Naive thymus-derived CD4-positive, alpha-beta T cell (primary cell): ENCODE data around the gene DUSP9. TPM values are rescaled to one million over a fixed set of nuclear protein-coding genes. Genes with fewer than 3 reads are reported as not detected.
A peak's percentile ranks its signal among the peaks of the same experiment; 100 is the strongest.
"Not testable (repeated sequence)": the region's sequence is repeated elsewhere in the genome, so short reads cannot be mapped to it uniquely, and the experiment has no call there.

Experiments
- ATAC-seq: fragments of 150-1000 bp; cut with Tn5 transposase; 2 replicates; pipeline ENCODE4 v1.10.0; 2021; ENCODE audit warnings: mild to moderate bottlenecking, moderate library complexity
- CTCF ChIA-PET: fragments of 350-600 bp; sonication (Branson Sonifier 250); formaldehyde crosslinking; loops from one replicate; lab custom pipeline; 2021; ENCODE audit warnings: antibody characterized with exemption; lab: Charles Lee
- POLR2A ChIA-PET: fragments of 350-600 bp; sonication (Branson Sonifier 250); formaldehyde crosslinking; loops from one replicate; lab custom pipeline; 2021; ENCODE audit warnings: antibody characterized with exemption, inconsistent platforms; lab: Charles Lee
- DNase-seq, 9 donors: peaks; one replicate each; pipeline versions ENCODE4 v3.0.0 to v3.0.0-alpha.2; 2020 to 2022; ENCODE audit warnings: mixed read lengths in 1 of 9
- H3K27ac ChIP-seq: one replicate; pipeline ENCODE4 v1.7.0; 2013; ENCODE audit warnings: mild to moderate bottlenecking, low read depth, low read length, moderate library complexity
- H3K27me3 ChIP-seq, 2 donors: one replicate each; pipeline ENCODE4 v1.7.0; 2013; ENCODE audit warnings: low read length in 2 of 2, mild to moderate bottlenecking in 2 of 2, moderate library complexity in 2 of 2; ENCODE audit not compliant: control insufficient read depth in 2 of 2, insufficient read depth in 2 of 2
- H3K36me3 ChIP-seq, 3 experiments: 1 replicate in 2 of 3; 2 replicates in 1 of 3; pipeline ENCODE4 v1.7.0; 2013; ENCODE audit warnings: low read length in 3 of 3, mild to moderate bottlenecking in 3 of 3, moderate library complexity in 1 of 3; ENCODE audit not compliant: insufficient read depth in 3 of 3, control insufficient read depth in 2 of 3
- H3K4me1 ChIP-seq, 2 donors: one replicate each; pipeline ENCODE4 v1.7.0; 2013; ENCODE audit warnings: low read length in 2 of 2, mild to moderate bottlenecking in 2 of 2, moderate library complexity in 1 of 2; ENCODE audit not compliant: control insufficient read depth in 2 of 2, insufficient read depth in 2 of 2
- H3K4me3 ChIP-seq: 2 replicates; pipeline ENCODE4 v1.7.0; 2013; ENCODE audit warnings: mild to moderate bottlenecking, low read length
- H3K9me3 ChIP-seq, 3 experiments: 1 replicate in 2 of 3; 2 replicates in 1 of 3; pipeline ENCODE4 v1.7.0; 2013; ENCODE audit warnings: low read length in 3 of 3; ENCODE audit not compliant: control insufficient read depth in 2 of 3
- H3K27ac Mint-ChIP-seq, 9 donors: one replicate each; pipeline ENCODE4 v1.8.0; 2020 to 2022; ENCODE audit warnings: mixed read lengths in 9 of 9, mild to moderate bottlenecking in 8 of 9, moderate library complexity in 5 of 9, inconsistent platforms in 2 of 9
- H3K27me3 Mint-ChIP-seq, 5 donors: one replicate each; pipeline ENCODE4 v1.8.0; 2021 to 2022; ENCODE audit warnings: mixed read lengths in 5 of 5, mild to moderate bottlenecking in 1 of 5
- H3K36me3 Mint-ChIP-seq, 5 donors: one replicate each; pipeline ENCODE4 v1.8.0; 2020 to 2022; ENCODE audit warnings: mixed read lengths in 5 of 5, mild to moderate bottlenecking in 3 of 5, inconsistent platforms in 1 of 5
- H3K4me1 Mint-ChIP-seq, 7 donors: one replicate each; pipeline ENCODE4 v1.8.0; 2020 to 2022; ENCODE audit warnings: mixed read lengths in 7 of 7, mild to moderate bottlenecking in 3 of 7, inconsistent platforms in 1 of 7
- H3K4me3 Mint-ChIP-seq, 10 donors: one replicate each; pipeline ENCODE4 v1.8.0; 2020 to 2022; ENCODE audit warnings: mild to moderate bottlenecking in 10 of 10, mixed read lengths in 10 of 10, moderate library complexity in 6 of 10, inconsistent platforms in 2 of 10
- H3K9me3 Mint-ChIP-seq, 11 donors: one replicate each; pipeline ENCODE4 v1.8.0; 2020 to 2022; ENCODE audit warnings: mixed read lengths in 11 of 11, mild to moderate bottlenecking in 4 of 11, inconsistent platforms in 1 of 11, moderate library complexity in 1 of 11
- intact Hi-C, 2 donors: fragments of 100-400 bp; cut with micrococcal nuclease; formaldehyde crosslinking; loops; one replicate each; pipeline ENCODE4 v1.15.1; 2023
- polyA plus RNA-seq, 2 donors: library from polyadenylated mRNA; unstranded; fragments of 300-500 nt; fragmentation: Illumina TruSeq; gene quantifications; one replicate each; pipeline ENCODE4 v1.2.3, GENCODE V29; 2021
- total RNA-seq, 6 experiments: library from RNA in 5 of 6; stranded (reverse) in 5 of 6; gene quantifications; 1 replicate in 5 of 6; 2 replicates in 1 of 6; pipeline ENCODE4 v1.2.3 and lab custom pipeline; 2021 to 2026

DUSP9 gene
- total and polyA plus RNA-seq, 7 experiments from 2014 or later: not detected

GRCh38 chrX:153696100-153696499 lies 49.1 kb downstream of the DUSP9 start:
- CTCF ChIA-PET: no interaction called here
- no peaks in the 10 kb centered on the region for H3K4me1 ChIP-seq
- H3K27ac Mint-ChIP-seq: peak overlapping the region in 1 of 9 donors; percentile 12

DNA sequence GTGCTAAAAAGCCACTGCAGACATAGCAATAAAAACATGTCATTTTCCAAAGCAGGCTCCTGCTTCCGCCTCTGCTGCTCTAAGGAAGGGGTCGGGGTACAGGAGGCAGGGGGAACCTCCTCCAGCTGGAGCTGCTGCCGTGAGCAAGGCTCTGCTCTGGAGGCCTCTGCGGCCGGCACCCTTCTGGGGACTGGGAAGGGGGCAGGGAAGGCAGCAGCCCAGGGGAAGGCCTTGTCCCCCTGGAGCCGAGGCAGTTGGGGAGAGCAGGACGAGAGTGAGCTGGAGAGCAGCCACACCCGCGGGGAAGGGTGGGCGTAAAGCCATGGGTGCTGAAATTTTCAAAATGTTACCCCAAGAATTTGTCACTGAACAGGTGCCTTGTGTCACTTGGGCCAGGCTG lies 49.5 kb downstream of the DUSP9 start:
- DNase-seq, H3K4me1 Mint-ChIP-seq, H3K27me3 ChIP-seq, H3K27ac Mint-ChIP-seq, intact Hi-C loops, H3K4me3 Mint-ChIP-seq, POLR2A ChIA-PET, CTCF ChIA-PET, H3K4me1 ChIP-seq, H3K27ac ChIP-seq, H3K36me3 Mint-ChIP-seq, ATAC-seq, H3K9me3 ChIP-seq, H3K27me3 Mint-ChIP-seq, H3K9me3 Mint-ChIP-seq, H3K4me3 ChIP-seq: not testable (repeated sequence)
- H3K36me3 ChIP-seq: peaks cover 0 to 29% (median 0%) of the 10 kb centered on the region in 3 experiments

More at GRCh38 chrX:153696100-153696499, 49.1 kb downstream of the DUSP9 start:
- intact Hi-C loops: no loop called here
- Histone ChIP-seq H3K4me3 (no peak overlapping the region), H3K27ac (no peak overlapping the region), H3K36me3 (peaks cover 0 to 24% (median 0%) of the 10 kb centered on the region in 3 experiments), H3K9me3 (no peaks in the 10 kb centered on the region), H3K27me3 (no peaks in the 10 kb centered on the region)
- H3K9me3 Mint-ChIP-seq: peaks cover 0 to 3% (median 0%) of the 10 kb centered on the region in 11 donors
- H3K4me3 Mint-ChIP-seq: no peak overlapping the region
- DNase-seq (no peak), ATAC-seq (no peak)
- H3K4me1 Mint-ChIP-seq: peaks cover 0 to 3% (median 0%) of the 10 kb centered on the region in 7 donors
- peaks cover 0 to 8% (median 0%) of the 10 kb centered on the region in 5 donors for H3K36me3 Mint-ChIP-seq
- POLR2A ChIA-PET: no interaction called here
- H3K27me3 Mint-ChIP-seq: no peaks in the 10 kb centered on the region

GRCh38 chrX:153696986-153697722 lies 50.2 kb downstream of the DUSP9 start:
- H3K9me3 ChIP-seq, H3K9me3 Mint-ChIP-seq, H3K27ac ChIP-seq, ATAC-seq, H3K27ac Mint-ChIP-seq, intact Hi-C loops, H3K4me1 Mint-ChIP-seq, H3K4me1 ChIP-seq, DNase-seq, H3K27me3 Mint-ChIP-seq, H3K27me3 ChIP-seq, H3K4me3 ChIP-seq, H3K36me3 Mint-ChIP-seq, POLR2A ChIA-PET, CTCF ChIA-PET: not testable (repeated sequence)
- H3K4me3 Mint-ChIP-seq: peak overlapping the region in 1 of 10 donors; percentile 14
- peaks cover 0 to 35% (median 0%) of the 10 kb centered on the region in 3 experiments for H3K36me3 ChIP-seq

DNA sequence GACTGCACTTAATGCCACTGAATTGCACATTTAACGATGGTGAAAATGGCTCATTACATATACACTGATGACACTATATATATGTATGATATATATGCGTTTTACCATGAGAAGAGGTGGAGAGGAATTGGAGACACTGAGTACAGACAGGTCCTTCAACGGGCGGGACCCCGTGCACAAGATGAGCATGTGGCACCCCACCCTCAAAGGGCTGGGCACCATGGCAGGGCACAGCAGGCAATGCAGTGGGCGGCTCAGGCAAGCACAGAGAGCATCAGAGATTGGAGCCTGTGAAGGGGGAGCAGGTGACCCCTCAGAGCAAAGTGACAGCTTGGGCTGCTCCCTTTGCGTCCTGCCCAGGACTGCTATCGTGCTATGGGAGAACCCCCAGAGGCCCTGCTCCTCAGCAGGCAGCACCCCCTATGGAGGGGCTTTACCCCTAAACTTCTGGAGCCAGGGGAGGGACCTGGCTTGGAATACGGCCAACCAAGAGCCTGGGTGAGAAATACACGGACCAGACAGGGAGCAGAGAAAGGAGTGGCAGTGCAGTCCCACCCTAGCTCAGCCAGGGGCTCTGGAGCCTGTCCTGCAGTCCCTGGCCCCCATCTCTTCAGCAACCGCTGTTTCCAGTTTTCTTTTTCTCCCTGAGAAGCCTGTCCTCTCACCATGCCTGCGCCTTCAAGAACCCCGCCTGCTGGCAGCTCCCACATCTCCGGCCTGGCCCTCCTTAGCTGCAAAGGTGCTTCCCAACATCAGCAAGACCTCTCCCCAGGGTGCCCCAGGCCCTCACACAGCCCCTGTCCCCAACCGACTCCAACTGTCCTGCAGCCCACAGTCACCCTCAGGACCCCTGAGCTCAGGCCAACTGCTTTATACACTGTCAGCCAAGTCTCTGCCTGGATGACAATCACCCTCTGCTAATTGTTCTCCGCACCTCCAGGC lies 51.2 kb downstream of the DUSP9 start:
- Histone ChIP-seq H3K4me1 (no peaks in the 10 kb centered on the region), H3K4me3 (no peak overlapping the region), H3K9me3 (no peaks in the 10 kb centered on the region), H3K27ac (no peak overlapping the region), H3K27me3 (no peaks in the 10 kb centered on the region), H3K36me3 (peaks cover 0 to 45% (median 0%) of the 10 kb centered on the region in 3 experiments)
- Mint-ChIP-seq H3K36me3 (peaks cover 0 to 8% (median 0%) of the 10 kb centered on the region in 5 donors), H3K27ac (peak overlapping the region in 3 of 9 donors; percentile 17 to 76 (median 36)), H3K4me3 (no peak overlapping the region), H3K9me3 (peaks cover 0 to 3% (median 0%) of the 10 kb centered on the region in 11 donors), H3K4me1 (peaks cover 0 to 1% (median 0%) of the 10 kb centered on the region in 7 donors), H3K27me3 (no peaks in the 10 kb centered on the region)
- ChIA-PET CTCF (no interaction called here), POLR2A (no interaction called here)
- intact Hi-C loops: no loop called here
- DNase-seq (no peak), ATAC-seq (no peak)

- H3K27ac ChIP-seq, CTCF ChIA-PET, H3K4me3 Mint-ChIP-seq, H3K9me3 ChIP-seq, H3K9me3 Mint-ChIP-seq, H3K27me3 Mint-ChIP-seq, H3K4me1 ChIP-seq, ATAC-seq, H3K27me3 ChIP-seq, H3K36me3 Mint-ChIP-seq, intact Hi-C loops, H3K4me3 ChIP-seq, H3K4me1 Mint-ChIP-seq, H3K27ac Mint-ChIP-seq, DNase-seq: not testable (repeated sequence)
- H3K36me3 ChIP-seq: peaks cover 0 to 56% (median 0%) of the 10 kb centered on the region in 3 experiments
- POLR2A ChIA-PET: interaction anchor here (0.7 kb wide), 1 partner anchor 269 kb away, joined by 3 read pairs; no protein-coding TSS in a partner anchor
These were observed 52.3 kb downstream of the DUSP9 start for GRCh38 chrX:153699210-153699783.

DNA sequence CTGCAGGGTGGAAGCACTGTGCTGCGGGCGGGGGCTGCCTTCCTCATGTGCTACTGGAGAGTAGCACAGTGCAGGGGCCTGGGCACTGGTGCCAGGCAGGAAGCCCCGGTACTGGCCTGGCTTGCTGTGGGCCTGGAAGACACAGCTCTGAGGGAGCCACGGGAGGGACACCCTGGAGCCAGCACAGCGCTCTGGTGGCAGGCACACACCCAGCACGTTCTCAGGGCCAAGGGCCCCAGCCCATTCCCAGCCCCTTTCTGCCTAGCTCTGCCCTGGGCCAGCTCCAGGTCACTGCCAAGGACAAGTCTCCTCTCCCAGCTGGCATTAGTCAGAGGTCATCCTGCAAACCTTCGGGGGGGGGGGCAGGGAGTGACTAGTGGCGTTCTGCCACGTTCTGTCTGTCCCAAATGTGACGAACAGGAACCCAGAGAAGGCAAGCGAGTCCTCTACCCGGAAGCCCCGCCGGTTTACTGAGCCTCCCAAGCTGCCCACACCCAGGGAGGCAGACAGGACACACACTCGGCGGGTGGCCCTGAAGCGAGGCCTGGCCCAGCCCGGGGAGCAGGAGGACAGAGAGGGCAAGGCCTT lies 52.9 kb downstream of the DUSP9 start:
- peaks cover 0 to 62% (median 0%) of the 10 kb centered on the region in 3 experiments for H3K36me3 ChIP-seq
- H3K9me3 Mint-ChIP-seq, H3K27me3 Mint-ChIP-seq, H3K4me3 Mint-ChIP-seq, H3K4me1 ChIP-seq, DNase-seq, ATAC-seq, H3K27me3 ChIP-seq, H3K4me1 Mint-ChIP-seq, CTCF ChIA-PET, H3K9me3 ChIP-seq, H3K27ac Mint-ChIP-seq, intact Hi-C loops, H3K27ac ChIP-seq, H3K4me3 ChIP-seq, H3K36me3 Mint-ChIP-seq: not testable (repeated sequence)
- POLR2A ChIA-PET: interaction anchor here (0.7 kb wide), 1 partner anchor 268 kb away, joined by 3 read pairs; no protein-coding TSS in a partner anchor
